HL-60 (cell line): ENCODE measurements around the gene TTC13.

Experiments
- CTCF ChIP-seq: IDR thresholded peaks from one replicate; pipeline ENCODE4 v1.5.1; 2011; ENCODE audit warnings: low read length, control low read depth, inconsistent platforms; ENCODE audit not compliant: insufficient read depth
- POLR2AphosphoS5 ChIP-seq: IDR thresholded peaks from 2 replicates; pipeline ENCODE4 v1.6.1; 2012; ENCODE audit warnings: low read depth
- REST ChIP-seq: IDR thresholded peaks from 2 replicates; pipeline ENCODE4 v1.6.1; 2012; ENCODE audit warnings: low read depth; ENCODE audit not compliant: insufficient replicate concordance
- SPI1 ChIP-seq: IDR thresholded peaks from 2 replicates; pipeline ENCODE4 v1.6.1; 2012; ENCODE audit warnings: low read depth, mild to moderate bottlenecking, borderline replicate concordance

GRCh38 chr1:230948301-230948700, 30.4 kb downstream of the TTC13 start:
- TF ChIP-seq SPI1 (no peak), CTCF (no peak), REST (no peak), POLR2AphosphoS5 (no peak)
